Measurements from ENCODE around the gene SLC15A2.

- no peak for TF ChIP-seq CTCF (conservative IDR thresholded peaks at IDR 0.05; ENCODE audit: low read depth, low read length)
- no peak for TF ChIP-seq EZH2 (IDR thresholded peaks at IDR 0.05; ENCODE audit: borderline replicate concordance, low read depth, low read length, poor library complexity, severe bottlenecking)
Observed at GRCh38 chr3:121895736-121896135, 1.5 kb downstream of the SLC15A2 start.

Data from A673 (cell line).